Measurements from ENCODE around the gene RTCA. TPM values are rescaled to one million over a fixed set of nuclear protein-coding genes. Genes with fewer than 3 reads are reported as not detected.

The RTCA gene
- total and polyA plus RNA-seq, 4 donors, result 22.8 to 37.6 (median 30.5) TPM

DNA sequence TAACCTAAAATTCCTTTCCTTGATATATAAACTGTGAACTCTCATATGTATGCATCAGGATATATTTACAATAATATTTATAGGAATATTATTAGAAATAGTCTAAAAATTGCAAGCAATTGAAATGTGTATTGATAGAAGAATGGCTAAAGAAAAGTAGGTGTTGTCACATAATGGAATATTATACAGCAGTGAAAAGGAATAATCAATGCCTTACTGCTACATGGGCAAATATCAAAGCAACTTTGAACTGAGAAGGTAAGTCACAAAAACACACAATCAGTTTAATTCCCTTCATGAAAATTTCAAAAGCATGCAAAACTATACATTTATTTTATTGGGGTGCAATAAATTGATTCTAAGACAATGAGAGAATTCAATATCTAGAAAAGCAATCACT lies 50.6 kb downstream of the RTCA start:
- no peak overlapping the region for H3K27ac ChIP-seq (ENCODE audit: low read depth in 1 of 2, low read length in 1 of 2)
- DNase-seq (no peak), ATAC-seq (ENCODE audit: insufficient read depth, low FRiP score) (no peak)
- TF ChIP-seq, protein P1, sequence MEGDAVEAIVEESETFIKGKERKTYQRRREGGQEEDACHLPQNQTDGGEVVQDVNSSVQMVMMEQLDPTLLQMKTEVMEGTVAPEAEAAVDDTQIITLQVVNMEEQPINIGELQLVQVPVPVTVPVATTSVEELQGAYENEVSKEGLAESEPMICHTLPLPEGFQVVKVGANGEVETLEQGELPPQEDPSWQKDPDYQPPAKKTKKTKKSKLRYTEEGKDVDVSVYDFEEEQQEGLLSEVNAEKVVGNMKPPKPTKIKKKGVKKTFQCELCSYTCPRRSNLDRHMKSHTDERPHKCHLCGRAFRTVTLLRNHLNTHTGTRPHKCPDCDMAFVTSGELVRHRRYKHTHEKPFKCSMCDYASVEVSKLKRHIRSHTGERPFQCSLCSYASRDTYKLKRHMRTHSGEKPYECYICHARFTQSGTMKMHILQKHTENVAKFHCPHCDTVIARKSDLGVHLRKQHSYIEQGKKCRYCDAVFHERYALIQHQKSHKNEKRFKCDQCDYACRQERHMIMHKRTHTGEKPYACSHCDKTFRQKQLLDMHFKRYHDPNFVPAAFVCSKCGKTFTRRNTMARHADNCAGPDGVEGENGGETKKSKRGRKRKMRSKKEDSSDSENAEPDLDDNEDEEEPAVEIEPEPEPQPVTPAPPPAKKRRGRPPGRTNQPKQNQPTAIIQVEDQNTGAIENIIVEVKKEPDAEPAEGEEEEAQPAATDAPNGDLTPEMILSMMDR (IDR thresholded peaks at IDR 0.05; ENCODE audit: control extremely low read depth, extremely low read depth), result no peak
- H3K9me3 ChIP-seq (ENCODE audit: control insufficient read depth in 4 of 4, insufficient read depth in 3 of 4, low read length in 3 of 4), result peaks cover 0 to 22% (median 7%) of the 10 kb centered on the region in 4 donors
- no peaks in the 10 kb centered on the region for H3K27me3 ChIP-seq (ENCODE audit: control insufficient read depth in 3 of 3, insufficient read depth in 3 of 3, low read length in 2 of 3)
- H3K4me3 ChIP-seq, result no peak overlapping the region
- H3K9ac ChIP-seq (ENCODE audit: insufficient read depth in 1 of 2, low read length in 2 of 2), result no peak overlapping the region
- H3K36me3 ChIP-seq (ENCODE audit: control insufficient read depth in 4 of 4, insufficient read depth in 4 of 4, low read length in 4 of 4), result no peaks in the 10 kb centered on the region
- H3K4me1 ChIP-seq (ENCODE audit: control insufficient read depth in 5 of 5, insufficient read depth in 5 of 5, low read length in 5 of 5), result no peaks in the 10 kb centered on the region

DNA sequence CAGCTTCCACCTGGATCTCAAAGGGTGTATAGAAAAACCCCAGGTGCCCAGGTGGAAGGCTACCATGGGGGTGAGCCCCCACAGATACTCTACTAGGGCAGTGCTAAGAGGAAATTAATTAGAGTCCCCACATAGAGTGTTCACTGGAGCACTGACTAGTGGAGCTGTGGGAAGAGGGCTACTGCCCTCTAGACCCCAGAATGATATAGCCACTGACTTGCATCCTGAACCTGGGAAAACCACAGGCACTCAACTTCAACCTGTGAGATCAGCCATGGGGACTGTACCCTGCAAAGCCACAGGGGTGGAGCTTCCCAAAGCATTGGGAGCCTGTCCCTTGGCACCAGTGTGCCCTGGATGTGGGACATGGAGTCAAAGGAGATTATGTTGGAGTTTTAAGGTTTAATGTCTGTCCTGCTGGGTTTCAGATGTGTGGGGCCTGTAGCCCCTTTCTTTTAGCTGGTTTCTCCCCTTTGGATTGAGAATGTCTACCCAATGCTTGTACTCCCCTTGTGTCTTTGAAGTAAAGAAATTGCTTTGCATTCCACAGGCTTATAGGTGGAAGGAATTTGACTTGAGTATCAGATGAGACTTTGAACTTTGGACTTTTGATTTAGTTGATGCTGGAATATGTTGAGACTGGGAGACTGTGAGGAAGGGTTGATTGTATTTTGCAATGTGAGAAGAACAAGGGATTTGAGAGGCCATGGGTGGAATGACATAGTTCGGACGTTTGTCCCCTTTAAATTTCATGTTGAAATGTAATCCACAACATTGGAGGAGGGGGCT lies 54.5 kb downstream of the RTCA start:
- no peak for DNase-seq
- H3K36me3 ChIP-seq (ENCODE audit: control insufficient read depth in 4 of 4, insufficient read depth in 4 of 4, low read length in 4 of 4), result no peaks in the 10 kb centered on the region
- no peak overlapping the region for H3K9ac ChIP-seq (ENCODE audit: insufficient read depth in 1 of 2, low read length in 2 of 2)
- H3K4me1 ChIP-seq (ENCODE audit: control insufficient read depth in 5 of 5, insufficient read depth in 5 of 5, low read length in 5 of 5), result peaks cover 0 to 3% (median 0%) of the 10 kb centered on the region in 5 donors
- H3K9me3 ChIP-seq (ENCODE audit: control insufficient read depth in 4 of 4, insufficient read depth in 3 of 4, low read length in 3 of 4), result peaks cover 0 to 20% (median 7%) of the 10 kb centered on the region in 4 donors
- ATAC-seq (ENCODE audit: insufficient read depth, low FRiP score), result no peak
- H3K27ac ChIP-seq (ENCODE audit: low read depth in 1 of 2, low read length in 1 of 2), result no peak overlapping the region
- 93 to 100% methylated on average over 2 of the region's 2 CpGs for WGBS, 2 donors
- no peaks in the 10 kb centered on the region for H3K27me3 ChIP-seq (ENCODE audit: control insufficient read depth in 3 of 3, insufficient read depth in 3 of 3, low read length in 2 of 3)
- H3K4me3 ChIP-seq, result no peak overlapping the region
- TF ChIP-seq, protein P1 (IDR thresholded peaks at IDR 0.05; ENCODE audit: control extremely low read depth, extremely low read depth), result no peak

DNA sequence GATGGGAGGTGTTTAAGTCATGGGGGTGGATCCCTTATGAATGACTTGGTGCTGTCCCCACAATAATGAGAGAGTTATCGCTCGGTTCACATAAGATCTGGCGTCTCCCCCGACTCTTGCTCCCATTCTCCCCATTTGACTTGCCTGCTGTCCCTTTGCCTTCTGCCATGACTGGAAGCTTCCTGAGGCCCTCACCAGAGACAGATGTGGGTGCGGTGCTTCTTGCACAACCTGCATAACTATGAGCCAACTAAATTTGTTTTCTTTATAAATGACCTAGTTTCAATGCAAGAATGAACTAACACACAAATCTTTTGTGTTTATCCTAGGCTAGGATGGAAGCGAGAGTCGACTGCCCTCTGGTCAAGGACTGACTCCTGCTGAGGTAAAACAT lies 55.1 kb downstream of the RTCA start:
- ATAC-seq (ENCODE audit: insufficient read depth, low FRiP score), result no peak
- no peak overlapping the region for H3K4me3 ChIP-seq
- WGBS, 2 donors, result 93 to 95% methylated on average over 7 of the region's 7 CpGs

More for the DNA sequence above, 55.1 kb downstream of the RTCA start:
- no peak overlapping the region for H3K9ac ChIP-seq (ENCODE audit: insufficient read depth in 1 of 2, low read length in 2 of 2)
- no peak for DNase-seq
- H3K9me3 ChIP-seq (ENCODE audit: control insufficient read depth in 4 of 4, insufficient read depth in 3 of 4, low read length in 3 of 4), result peaks cover 0 to 14% (median 7%) of the 10 kb centered on the region in 4 donors
- no peaks in the 10 kb centered on the region for H3K36me3 ChIP-seq (ENCODE audit: control insufficient read depth in 4 of 4, insufficient read depth in 4 of 4, low read length in 4 of 4)
- TF ChIP-seq, protein P1 (IDR thresholded peaks at IDR 0.05; ENCODE audit: control extremely low read depth, extremely low read depth), result no peak
- no peak overlapping the region for H3K27ac ChIP-seq (ENCODE audit: low read depth in 1 of 2, low read length in 1 of 2)
- H3K4me1 ChIP-seq (ENCODE audit: control insufficient read depth in 5 of 5, insufficient read depth in 5 of 5, low read length in 5 of 5), result peaks cover 0 to 3% (median 0%) of the 10 kb centered on the region in 5 donors
- H3K27me3 ChIP-seq (ENCODE audit: control insufficient read depth in 3 of 3, insufficient read depth in 3 of 3, low read length in 2 of 3), result no peaks in the 10 kb centered on the region

Measured in lung (tissue), 12 donors.